NOMO-1 (cell line): ENCODE measurements around the gene FGF11.
"Not testable (repeated sequence)": the region's sequence is repeated elsewhere in the genome, so short reads cannot be mapped to it uniquely, and the experiment has no call there.

Source experiments
- DNase-seq, 2 experiments: peaks; one replicate each; lab custom pipeline; 2025; ENCODE audit not compliant: unreplicated experiment in 2 of 2; lab: John Stamatoyannopoulos, UW

The FGF11 gene

DNA sequence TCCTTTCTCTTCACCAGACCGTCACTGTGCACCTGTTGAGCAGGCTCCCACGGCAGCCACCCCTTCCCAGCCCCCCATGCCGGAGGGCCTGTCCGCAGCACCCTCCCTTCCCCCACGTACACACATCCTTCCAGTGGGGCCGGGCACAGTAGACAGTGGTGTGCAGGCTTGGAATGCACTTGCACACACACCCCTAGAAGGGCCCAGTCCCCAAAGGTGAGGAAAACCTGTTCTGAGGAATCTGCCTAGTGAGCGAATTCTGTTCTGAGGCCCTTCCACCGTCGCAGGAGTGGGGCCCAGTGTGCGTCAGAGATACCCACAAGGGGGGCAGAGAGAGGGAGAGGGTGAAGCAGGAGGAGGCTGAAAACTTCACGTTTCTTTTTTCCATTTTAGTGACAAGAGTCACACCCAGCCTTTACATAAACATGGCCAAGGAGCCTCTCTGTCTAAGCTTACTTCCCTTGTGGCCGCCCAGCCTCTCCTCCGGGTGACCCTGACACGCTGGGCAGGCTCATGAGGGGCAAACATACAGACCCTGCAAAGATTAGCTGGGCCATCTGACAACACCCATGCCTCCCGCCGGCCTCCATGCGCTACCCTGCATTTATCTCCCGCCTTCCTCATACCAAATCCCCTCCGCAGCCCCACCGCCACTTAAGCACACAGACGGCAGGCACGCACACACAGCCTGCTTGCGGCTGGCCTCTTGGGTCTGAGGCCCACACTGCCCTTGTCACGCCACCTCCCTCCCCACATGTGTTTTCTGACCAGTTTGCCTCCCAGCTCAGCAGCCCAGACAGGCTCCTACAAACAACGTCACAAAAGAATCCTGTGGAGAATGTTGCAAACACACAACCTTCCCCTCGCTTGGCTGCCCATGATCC, 38.3 kb downstream of the FGF11 start:
- peak; percentile 41 to 44 for DNase-seq

DNA sequence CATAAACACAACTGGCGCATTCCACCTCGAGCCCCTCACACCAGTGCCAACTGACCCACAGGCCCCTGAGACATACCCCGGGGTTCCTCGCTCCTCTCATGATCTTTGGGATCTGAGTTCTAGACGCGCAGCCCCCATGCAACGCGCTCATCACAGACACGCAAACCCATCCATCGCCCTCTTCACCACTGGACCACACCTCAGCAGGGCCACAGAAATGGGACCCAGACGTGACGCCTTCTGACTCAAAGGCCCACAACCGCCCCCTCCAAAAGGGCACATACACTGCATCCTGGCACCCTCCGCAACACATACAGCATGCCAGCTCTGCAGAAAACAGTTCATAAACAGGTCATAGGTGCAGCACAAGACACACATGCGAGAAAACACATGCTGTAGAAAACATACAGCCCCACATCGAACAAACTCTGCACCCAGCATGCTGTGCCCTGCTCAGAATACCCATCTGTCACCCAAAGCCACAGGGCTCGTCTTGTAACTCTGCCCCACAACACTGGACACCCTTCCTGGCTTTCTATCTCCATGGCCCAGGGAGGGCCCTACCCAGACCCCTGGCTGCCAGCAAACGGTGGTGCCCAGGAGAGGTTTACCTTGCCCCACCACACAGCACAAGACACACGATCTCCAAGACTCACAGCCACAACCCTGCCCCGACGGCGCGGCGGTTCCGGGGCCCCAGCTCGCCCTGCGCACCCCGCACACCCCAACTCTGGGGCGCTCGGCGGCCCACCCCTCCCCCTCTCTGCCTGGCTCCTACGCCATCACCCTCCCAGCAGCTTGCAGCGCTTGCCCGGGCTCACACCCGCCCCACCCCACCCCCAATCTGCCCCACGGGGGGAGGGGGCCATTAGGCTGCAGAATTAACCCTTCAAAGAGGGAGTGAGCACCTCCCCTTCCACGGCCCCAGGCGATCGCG, 39.2 kb downstream of the FGF11 start:
- DNase-seq, result peak in 1 of 2 experiments; percentile 22

DNA sequence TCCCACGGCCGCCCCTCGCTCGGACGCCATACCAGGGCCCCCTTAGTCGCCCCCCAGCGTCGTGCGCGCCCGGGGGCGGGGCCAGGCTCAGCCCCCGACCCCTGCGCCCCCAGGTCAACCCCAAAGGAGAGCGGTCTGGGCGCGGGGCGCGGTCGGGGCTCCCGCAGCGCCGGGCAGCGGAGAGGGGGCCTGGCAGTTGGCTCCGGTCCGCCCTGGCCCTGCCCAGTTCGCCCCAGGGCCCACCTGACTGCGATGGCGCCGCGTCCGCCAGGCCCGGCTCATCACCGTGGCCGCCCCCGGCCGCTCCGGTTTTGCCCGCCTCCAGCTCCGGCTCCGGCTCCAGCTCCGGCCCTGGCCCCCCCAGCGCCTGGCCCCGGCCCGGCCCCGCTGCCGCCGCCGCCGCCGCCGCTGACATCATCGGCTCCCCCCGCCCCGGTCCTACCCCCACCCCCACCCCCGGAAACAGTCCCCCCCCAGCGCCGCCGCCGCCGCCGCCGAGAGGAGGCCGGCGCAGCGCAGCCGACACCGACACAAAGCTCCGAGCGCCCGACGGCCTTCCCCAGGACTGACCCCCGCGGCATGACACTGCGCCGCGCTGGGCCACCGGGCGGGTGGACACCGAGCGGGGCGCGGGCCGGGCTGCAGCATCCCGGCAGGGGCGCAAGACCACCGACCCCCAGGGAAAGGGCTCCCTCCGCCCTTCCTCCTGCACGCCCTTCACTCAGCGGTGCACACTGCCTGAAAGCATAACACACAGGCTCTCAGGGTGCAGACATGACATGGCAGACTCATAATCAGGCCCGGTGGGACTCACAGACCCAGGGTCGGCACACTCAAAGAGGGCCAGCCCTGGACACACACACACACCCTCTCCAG, 40.1 kb downstream of the FGF11 start, which contains the start of gene ZBTB4:
Gene ZBTB4 (minus strand): TSS at position 419 of the 876 bp plus-strand sequence. CDS start 12,830 bp downstream, outside the sequence.
- no peak for DNase-seq

DNA sequence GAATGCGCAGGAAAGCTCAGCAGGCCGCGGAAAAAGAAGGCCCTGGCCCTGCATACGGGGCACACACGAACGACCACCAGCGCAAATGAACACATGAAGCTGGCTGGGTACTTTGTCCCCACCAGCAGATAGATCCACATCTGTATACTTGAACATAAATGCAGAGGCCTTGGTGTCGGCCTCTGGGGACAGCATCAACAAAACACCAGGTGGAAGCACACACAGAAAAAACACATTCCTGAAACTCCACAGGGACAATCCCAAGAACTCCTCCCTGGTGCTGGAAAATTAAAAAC, 40.7 kb downstream of the FGF11 start:
- no peak for DNase-seq

DNA sequence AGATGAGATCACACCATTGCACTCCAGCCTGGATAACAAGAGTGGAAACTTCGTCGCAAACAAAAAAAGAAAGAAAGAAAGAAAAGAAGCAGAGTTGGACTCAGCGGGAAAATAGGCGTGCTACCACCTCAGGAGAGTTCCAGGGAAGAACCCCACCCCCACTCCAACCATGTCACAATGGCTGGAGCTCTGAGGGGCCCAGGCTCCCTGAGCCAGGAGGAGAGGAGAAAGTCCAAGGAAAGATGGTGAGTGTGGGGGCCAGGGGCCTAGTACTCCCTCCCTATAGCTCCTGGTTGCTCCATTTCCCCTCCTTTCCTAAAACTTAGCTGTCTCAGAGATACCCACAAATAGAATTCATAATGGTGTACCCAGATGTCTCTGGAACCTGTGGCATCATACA, 42.0 kb downstream of the FGF11 start, which contains the start of gene SLC35G6:
Gene SLC35G6 (plus strand): TSS at position 172 of the 400 bp plus-strand sequence. CDS start 71 bp downstream, at position 243.
- not testable (repeated sequence) for DNase-seq

DNA sequence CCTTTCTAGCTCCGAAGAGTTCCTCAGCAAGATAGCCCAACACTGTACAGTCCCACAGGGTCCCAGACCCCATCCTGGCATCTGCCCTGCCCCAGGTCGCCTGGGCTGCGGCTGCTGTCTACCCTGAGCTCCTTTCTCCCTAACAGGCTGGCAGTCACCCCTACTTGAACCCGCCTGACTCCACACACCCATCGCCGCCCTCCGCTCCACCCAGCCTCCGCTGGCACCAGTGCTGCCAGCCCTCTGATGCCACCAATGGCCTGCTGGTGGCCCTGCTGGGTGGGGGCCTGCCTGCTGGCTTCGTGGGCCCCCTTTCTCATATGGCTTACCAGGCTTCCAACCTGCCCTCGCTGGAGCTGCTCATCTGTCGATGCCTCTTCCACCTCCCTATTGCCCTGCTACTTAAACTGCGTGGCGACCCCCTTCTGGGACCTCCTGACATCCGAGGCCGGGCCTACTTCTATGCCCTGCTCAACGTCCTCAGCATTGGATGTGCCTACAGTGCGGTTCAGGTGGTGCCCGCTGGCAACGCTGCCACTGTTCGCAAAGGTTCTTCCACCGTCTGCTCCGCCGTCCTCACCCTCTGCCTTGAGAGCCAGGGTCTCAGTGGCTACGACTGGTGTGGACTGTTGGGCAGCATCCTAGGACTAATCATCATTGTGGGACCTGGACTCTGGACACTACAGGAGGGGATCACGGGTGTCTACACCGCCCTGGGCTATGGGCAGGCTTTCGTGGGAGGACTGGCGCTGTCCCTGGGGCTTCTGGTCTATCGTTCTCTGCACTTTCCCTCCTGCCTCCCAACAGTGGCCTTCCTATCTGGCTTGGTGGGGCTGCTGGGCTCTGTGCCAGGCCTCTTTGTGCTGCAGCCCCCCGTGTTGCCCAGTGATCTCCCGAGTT, 42.8 kb downstream of the FGF11 start:
- DNase-seq, result not testable (repeated sequence)

DNA sequence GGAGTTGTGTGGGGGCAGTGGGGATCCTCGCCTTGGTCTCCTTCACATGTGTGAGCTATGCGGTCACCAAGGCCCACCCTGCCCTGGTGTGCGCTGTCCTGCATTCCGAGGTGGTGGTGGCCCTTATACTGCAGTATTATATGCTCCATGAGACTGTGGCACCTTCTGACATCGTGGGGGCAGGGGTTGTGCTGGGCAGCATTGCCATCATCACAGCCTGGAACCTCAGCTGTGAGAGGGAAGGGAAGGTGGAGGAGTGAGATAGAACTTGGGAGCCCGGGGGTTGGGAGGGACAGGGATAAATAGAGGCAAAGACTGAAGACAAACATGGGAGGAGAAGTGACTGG, 43.4 kb downstream of the FGF11 start:
- DNase-seq, result not testable (repeated sequence)

DNA sequence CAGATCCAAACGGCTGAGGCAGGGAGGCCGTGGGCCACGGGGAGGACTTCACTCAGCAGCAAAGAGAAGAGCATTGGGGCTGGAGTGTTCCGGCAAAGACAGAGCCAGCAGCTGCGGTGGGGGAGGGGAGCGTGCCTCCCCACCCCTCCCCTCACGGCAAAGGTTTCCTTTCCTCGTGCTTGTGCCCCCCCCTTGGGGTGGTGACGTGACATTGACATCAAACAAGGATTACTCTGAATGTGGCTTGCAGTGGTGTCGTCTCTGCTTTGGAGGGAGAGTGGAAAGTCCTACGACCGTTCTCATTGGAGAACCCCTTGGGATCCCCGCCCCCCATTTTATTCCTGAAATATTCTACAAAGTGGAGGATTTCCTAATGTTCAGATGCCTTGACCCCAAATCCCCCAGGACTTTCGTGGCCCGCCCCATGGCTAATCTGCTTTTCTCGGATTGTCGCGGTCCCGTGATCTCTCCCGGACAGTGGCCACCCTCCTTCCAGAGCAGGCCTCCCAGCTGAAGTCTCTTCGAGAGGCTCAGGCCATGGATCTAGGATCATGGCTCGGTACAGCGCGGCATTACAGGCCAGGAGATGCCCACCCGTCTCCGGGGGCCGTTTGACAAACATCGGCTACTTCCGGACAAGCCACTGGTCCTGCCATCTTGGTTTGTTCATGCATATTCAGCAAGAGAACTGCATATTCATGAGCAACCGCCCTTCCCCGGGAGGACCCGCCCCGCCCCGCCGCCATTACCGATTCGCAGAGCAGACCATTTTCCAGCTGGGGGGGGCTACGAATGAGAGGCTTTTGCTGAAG, 44.1 kb downstream of the FGF11 start:
- peak; percentile 90 to 91 for DNase-seq

DNA sequence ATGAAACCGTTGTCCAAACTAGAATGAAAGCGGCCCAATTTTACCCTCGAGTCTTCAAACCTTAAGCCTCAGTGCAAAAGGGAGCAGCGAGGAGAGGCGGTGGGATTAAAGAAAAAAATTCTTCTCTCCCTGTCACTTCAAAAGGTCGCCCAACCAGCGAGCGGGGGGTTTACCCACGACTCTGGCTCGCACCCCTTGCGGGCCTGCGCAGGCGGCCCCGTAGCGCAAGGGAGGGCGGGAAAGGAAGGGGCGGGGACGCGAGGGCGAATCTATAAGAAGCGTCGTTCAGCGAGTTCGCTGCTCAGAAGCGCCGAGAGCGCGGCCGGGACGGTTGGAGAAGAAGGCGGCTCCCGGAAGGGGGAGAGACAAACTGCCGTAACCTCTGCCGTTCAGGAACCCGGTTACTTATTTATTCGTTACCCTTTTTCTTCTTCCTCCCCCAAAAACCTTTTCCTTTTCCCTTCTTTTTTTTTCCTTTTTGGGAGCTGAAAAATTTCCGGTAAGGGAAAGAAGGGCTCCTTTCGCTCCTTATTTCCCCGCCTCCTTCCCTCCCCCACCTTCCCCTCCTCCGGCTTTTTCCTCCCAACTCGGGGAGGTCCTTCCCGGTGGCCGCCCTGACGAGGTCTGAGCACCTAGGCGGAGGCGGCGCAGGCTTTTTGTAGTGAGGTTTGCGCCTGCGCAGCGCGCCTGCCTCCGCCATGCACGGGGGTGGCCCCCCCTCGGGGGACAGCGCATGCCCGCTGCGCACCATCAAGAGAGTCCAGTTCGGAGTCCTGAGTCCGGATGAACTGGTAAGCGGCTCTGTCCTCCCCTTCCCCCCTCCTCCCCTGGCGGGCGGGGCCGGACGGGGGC, 45.0 kb downstream of the FGF11 start, which contains the start of gene POLR2A:
Gene POLR2A (plus strand): TSS at position 300 of the 852 bp plus-strand sequence.
- DNase-seq, result peak; percentile 91 to 93

DNA sequence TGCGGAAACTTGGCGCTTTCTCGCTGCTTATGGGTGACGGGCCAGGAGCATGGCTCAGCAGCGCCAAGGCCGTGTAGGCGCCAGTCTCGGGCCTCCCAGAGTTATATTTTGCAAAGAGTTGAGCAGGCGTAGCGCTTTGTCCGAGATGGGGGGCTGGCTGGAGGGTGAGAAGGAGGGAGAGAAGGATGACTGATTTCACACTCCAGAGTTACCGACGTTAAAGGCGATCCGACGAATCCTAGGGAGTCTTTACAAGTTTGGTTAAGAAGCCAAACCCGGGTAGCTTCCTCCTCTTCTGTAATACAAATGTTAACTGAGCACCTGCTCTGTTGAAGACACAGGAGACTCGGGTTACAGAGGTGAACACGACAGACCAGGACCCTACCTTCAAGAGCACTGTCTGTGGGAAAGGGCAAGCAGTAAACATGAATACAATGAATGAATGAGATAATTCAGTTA, 45.6 kb downstream of the FGF11 start:
- peak in 1 of 2 experiments; percentile 81 for DNase-seq

DNA sequence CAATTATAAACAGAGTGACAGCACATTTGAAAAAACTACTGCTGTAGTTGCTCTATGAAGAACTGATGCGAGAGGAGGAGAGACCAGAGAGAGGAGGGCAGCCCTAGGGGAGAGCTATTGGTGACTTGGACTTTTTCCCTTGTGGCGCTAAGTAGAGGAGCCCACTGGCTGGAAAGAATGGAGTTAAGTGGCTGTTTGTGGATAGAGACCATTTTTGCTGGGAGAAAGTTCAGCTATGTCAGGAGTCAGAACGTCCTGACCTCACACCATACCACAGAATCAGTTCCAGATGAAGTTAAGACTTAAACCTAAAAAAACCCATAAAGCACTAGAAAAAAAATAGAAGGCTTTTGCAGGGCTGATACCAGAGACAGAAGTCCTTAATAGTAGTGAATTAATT, 46.9 kb downstream of the FGF11 start:
- no peak for DNase-seq

DNA sequence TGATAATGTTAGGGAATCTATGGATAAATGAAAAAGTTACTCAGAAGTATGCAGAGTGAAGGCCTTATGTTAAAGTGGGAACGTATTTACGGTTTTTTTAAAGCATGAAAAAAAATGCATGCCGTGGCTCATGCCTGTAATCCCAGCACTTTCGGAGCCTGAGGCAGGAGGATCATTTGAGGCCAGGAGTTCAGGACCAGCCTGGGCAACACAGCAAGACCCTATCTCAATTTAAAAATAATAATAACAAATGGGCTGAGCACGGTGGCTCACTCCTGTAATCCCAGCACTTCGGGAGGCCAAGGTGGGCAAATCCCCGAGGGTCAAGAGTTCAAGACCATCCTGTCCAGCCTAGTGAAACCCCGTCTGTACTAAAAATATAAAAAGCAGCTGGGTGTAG, 50.8 kb downstream of the FGF11 start:
- DNase-seq, result no peak

DNA sequence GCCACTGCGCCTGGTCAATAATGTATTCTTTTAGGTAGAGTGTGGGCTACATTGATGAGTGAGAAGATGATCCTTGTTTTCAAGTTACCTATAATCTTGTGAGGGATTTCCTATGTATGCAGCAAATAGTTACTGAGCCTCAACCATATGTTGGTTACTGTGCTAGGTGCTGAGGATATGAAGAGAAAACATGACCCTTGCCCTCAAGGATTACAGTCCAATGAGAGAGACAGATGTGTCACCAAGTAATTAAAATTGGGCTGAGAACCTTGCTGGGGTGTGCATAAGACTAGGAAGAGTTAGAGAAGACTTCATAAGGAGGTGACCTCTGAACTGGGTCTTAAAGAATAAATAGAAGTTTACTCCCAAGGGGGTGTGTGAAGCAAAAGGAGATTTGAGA, 52.3 kb downstream of the FGF11 start:
- no peak for DNase-seq

DNA sequence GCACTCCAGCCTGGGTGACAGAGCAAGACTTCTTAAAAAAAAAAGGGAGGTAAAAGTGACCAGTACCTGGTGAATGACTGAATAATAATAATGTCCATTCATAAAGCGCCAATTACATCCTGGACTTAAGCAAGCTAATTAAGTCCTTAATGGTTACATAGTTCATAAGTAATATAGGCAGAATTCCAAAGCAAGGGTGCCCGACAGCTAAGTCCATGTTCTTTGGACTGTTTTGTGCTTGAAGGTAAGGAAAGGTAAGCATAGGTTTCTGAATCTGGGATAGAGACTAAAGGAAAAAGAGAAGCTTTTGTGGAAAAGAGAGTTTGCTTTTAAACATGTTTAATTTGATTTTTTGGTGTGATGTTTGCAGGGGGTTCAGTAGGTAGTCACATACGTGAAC, 54.6 kb downstream of the FGF11 start:
- no peak for DNase-seq
